Tibial artery (tissue), 4 donors: ENCODE results near the gene MCFD2.

Experiments used
- DNase-seq, 2 donors: peaks; one replicate each; pipeline ENCODE4 v3.0.0-alpha.2; 2019
- H3K27ac ChIP-seq, 2 donors: fragments of 200-600 bp; sonication (generic) in 1 of 2; 1 replicate in 1 of 2; 2 replicates in 1 of 2; pipeline ENCODE4 v1.5.1; 2018 to 2019; ENCODE audit warnings: mild to moderate bottlenecking in 1 of 2
- H3K27me3 ChIP-seq, 2 donors: fragments of 200-600 bp; sonication (generic) in 1 of 2; one replicate each; pipeline versions ENCODE4 v1.5.1 to v1.6.0; 2016 to 2019
- H3K36me3 ChIP-seq, 3 donors: fragments of 200-600 bp; sonication (generic) in 2 of 3; one replicate each; pipeline ENCODE4 v1.5.1; 2016 to 2019; ENCODE audit warnings: mild to moderate bottlenecking in 2 of 3
- H3K4me1 ChIP-seq, 4 donors: fragments of 200-600 bp; sonication (generic) in 2 of 4; 1 replicate in 3 of 4; 2 replicates in 1 of 4; pipeline ENCODE4 v1.5.1; 2016 to 2019
- H3K4me3 ChIP-seq, 2 donors: fragments of 200-600 bp; sonication (generic) in 1 of 2; 1 replicate in 1 of 2; 2 replicates in 1 of 2; pipeline ENCODE4 v1.5.1; 2018 to 2019; ENCODE audit warnings: mild to moderate bottlenecking in 2 of 2
- H3K9me3 ChIP-seq, 3 donors: fragments of 200-600 bp; sonication (generic) in 1 of 3; one replicate each; pipeline ENCODE4 v1.5.1; 2016 to 2019
- CTCF ChIP-seq, 2 experiments: fragments of 200-600 bp in 1 of 2; fragments of 450-650 bp in 1 of 2; IDR thresholded peaks; one replicate each; pipeline ENCODE4 v1.5.1; 2017 to 2019; ENCODE audit warnings: antibody characterized with exemption in 2 of 2, mild to moderate bottlenecking in 1 of 2, moderate library complexity in 1 of 2
- intact Hi-C: fragments of 100-400 bp; cut with DNase I; formaldehyde crosslinking; loops from one replicate; pipeline ENCODE4 v1.15.0; 2023; ENCODE audit warnings: low total_unique reads

The MCFD2 gene

GRCh38 chr2:46936566-46936965 lies 21.0 kb upstream of the MCFD2 start:
- Histone ChIP-seq H3K9me3 (no peaks in the 10 kb centered on the region), H3K4me1 (peaks cover 0 to 13% (median 10%) of the 10 kb centered on the region in 4 donors), H3K27me3 (no peaks in the 10 kb centered on the region), H3K4me3 (no peak overlapping the region), H3K27ac (no peak overlapping the region), H3K36me3 (no peaks in the 10 kb centered on the region)
- TF ChIP-seq CTCF (IDR thresholded peaks at IDR 0.05) = no peak
- intact Hi-C loops = no loop called here
- DNase-seq = no peak

GRCh38 chr2:46935071-46935470 lies 19.5 kb upstream of the MCFD2 start:
- intact Hi-C loops = no loop called here
- TF ChIP-seq CTCF (IDR thresholded peaks at IDR 0.05) = no peak
- DNase-seq = no peak
- no peaks in the 10 kb centered on the region for H3K36me3 ChIP-seq
- H3K4me1 ChIP-seq = peaks cover 0 to 7% (median 6%) of the 10 kb centered on the region in 4 donors
- H3K27ac ChIP-seq = no peak overlapping the region
- H3K9me3 ChIP-seq = no peaks in the 10 kb centered on the region
- H3K4me3 ChIP-seq = no peak overlapping the region
- H3K27me3 ChIP-seq = no peaks in the 10 kb centered on the region

- no peaks in the 10 kb centered on the region for H3K4me1 ChIP-seq
- peaks cover 0 to 9% (median 0%) of the 10 kb centered on the region in 3 donors for H3K9me3 ChIP-seq
- no peak for DNase-seq
- no peak overlapping the region for H3K27ac ChIP-seq
- no peaks in the 10 kb centered on the region for H3K27me3 ChIP-seq
- intact Hi-C loops = loop anchor here (10.0 kb wide), 1 partner anchor 395 kb away; no protein-coding TSS in a partner anchor
- TF ChIP-seq CTCF (IDR thresholded peaks at IDR 0.05) = no peak
- H3K36me3 ChIP-seq = no peaks in the 10 kb centered on the region
- H3K4me3 ChIP-seq = no peak overlapping the region
Observed at GRCh38 chr2:46929612-46930011, 14.0 kb upstream of the MCFD2 start.

GRCh38 chr2:46926863-46927262 lies 11.3 kb upstream of the MCFD2 start:
- Histone ChIP-seq H3K4me3 (no peak overlapping the region), H3K27ac (no peak overlapping the region), H3K27me3 (no peaks in the 10 kb centered on the region), H3K36me3 (no peaks in the 10 kb centered on the region), H3K4me1 (no peaks in the 10 kb centered on the region), H3K9me3 (peaks cover 0 to 9% (median 0%) of the 10 kb centered on the region in 3 donors)
- TF ChIP-seq CTCF (IDR thresholded peaks at IDR 0.05) = no peak
- intact Hi-C loops = loop anchor here (10.0 kb wide), 1 partner anchor 398 kb away; no protein-coding TSS in a partner anchor
- no peak for DNase-seq

- Histone ChIP-seq H3K27ac (no peak overlapping the region), H3K4me1 (no peaks in the 10 kb centered on the region), H3K9me3 (peaks cover 0 to 9% (median 0%) of the 10 kb centered on the region in 3 donors), H3K36me3 (no peaks in the 10 kb centered on the region), H3K4me3 (no peak overlapping the region), H3K27me3 (no peaks in the 10 kb centered on the region)
- TF ChIP-seq CTCF (IDR thresholded peaks at IDR 0.05) = no peak
- no peak for DNase-seq
- intact Hi-C loops = loop anchor here (10.0 kb wide), 1 partner anchor 399 kb away; no protein-coding TSS in a partner anchor
Observed at GRCh38 chr2:46925474-46926351, 10.1 kb upstream of the MCFD2 start.
